Duodenal mucosa (tissue), 2 donors: Measurements from ENCODE around the gene KISS1R.
A peak's percentile ranks its signal among the peaks of the same experiment; 100 is the strongest.

Experiments
- H3K27ac ChIP-seq: one replicate; pipeline ENCODE4 v1.7.0; 2013; ENCODE audit warnings: low read depth, low read length
- H3K27me3 ChIP-seq, 2 donors: one replicate each; pipeline ENCODE4 v1.7.0; 2013; ENCODE audit warnings: low read length in 2 of 2, control low read depth in 1 of 2; ENCODE audit not compliant: insufficient read depth in 2 of 2, control insufficient read depth in 1 of 2
- H3K36me3 ChIP-seq, 2 donors: one replicate each; pipeline ENCODE4 v1.7.0; 2013; ENCODE audit warnings: low read length in 2 of 2, control low read depth in 1 of 2; ENCODE audit not compliant: insufficient read depth in 2 of 2, control insufficient read depth in 1 of 2
- H3K4me1 ChIP-seq, 2 donors: one replicate each; pipeline ENCODE4 v1.7.0; 2013; ENCODE audit warnings: low read length in 2 of 2, control low read depth in 1 of 2; ENCODE audit not compliant: insufficient read depth in 2 of 2, control insufficient read depth in 1 of 2
- H3K4me3 ChIP-seq, 2 donors: one replicate each; pipeline ENCODE4 v1.7.0; 2013; ENCODE audit warnings: low read length in 2 of 2, low read depth in 1 of 2
- H3K9ac ChIP-seq, 2 donors: one replicate each; pipeline ENCODE4 v1.7.0; 2013; ENCODE audit warnings: low read length in 2 of 2, low read depth in 1 of 2
- H3K9me3 ChIP-seq, 2 donors: one replicate each; pipeline ENCODE4 v1.7.0; 2013; ENCODE audit warnings: low read length in 2 of 2, control low read depth in 1 of 2; ENCODE audit not compliant: control insufficient read depth in 1 of 2

Gene KISS1R

GRCh38 chr19:917323-918151 lies at the start of gene KISS1R:
TSS of gene KISS1R (plus strand) at chr19:917333. CDS start at chr19:917503, 170 bp downstream.
- Histone ChIP-seq H3K4me1 (peaks cover 3 to 21% of the 10 kb centered on the region in 2 donors), H3K9ac (no peak within 1 kb of the TSS)

GRCh38 chr19:867855-868457 lies 49.2 kb upstream of the KISS1R start:
- Histone ChIP-seq H3K9me3 (no peaks in the 10 kb centered on the region), H3K27me3 (no peaks in the 10 kb centered on the region), H3K4me1 (peaks cover 0 to 10% of the 10 kb centered on the region in 2 donors), H3K4me3 (no peak overlapping the region), H3K9ac (no peak overlapping the region), H3K36me3 (peaks cover 19 to 30% of the 10 kb centered on the region in 2 donors), H3K27ac (no peak overlapping the region)

More at GRCh38 chr19:917323-918151, at the start of gene KISS1R:
- H3K27ac ChIP-seq: no peak within 1 kb of the TSS
- peaks cover 30% of the 10 kb centered on the region in 2 donors for H3K27me3 ChIP-seq
- H3K9me3 ChIP-seq: no peaks in the 10 kb centered on the region
- H3K36me3 ChIP-seq: no peaks in the 10 kb centered on the region
- H3K4me3 ChIP-seq: peak within 1 kb of the TSS in 1 of 2 donors; percentile 54

GRCh38 chr19:868458-869244 lies 48.5 kb upstream of the KISS1R start:
- Histone ChIP-seq H3K36me3 (peaks cover 19 to 30% of the 10 kb centered on the region in 2 donors), H3K9me3 (no peaks in the 10 kb centered on the region), H3K4me3 (no peak overlapping the region), H3K9ac (no peak overlapping the region), H3K27ac (peak overlapping the region; percentile 70), H3K4me1 (peaks cover 0 to 8% of the 10 kb centered on the region in 2 donors), H3K27me3 (no peaks in the 10 kb centered on the region)

GRCh38 chr19:869245-870177 lies 47.6 kb upstream of the KISS1R start:
- no peak overlapping the region for H3K4me3 ChIP-seq

GRCh38 chr19:870314-870713 lies 46.8 kb upstream of the KISS1R start:
- Histone ChIP-seq H3K36me3 (peaks cover 19 to 36% of the 10 kb centered on the region in 2 donors), H3K27ac (no peak overlapping the region)

More at GRCh38 chr19:869245-870177, 47.6 kb upstream of the KISS1R start:
- peak overlapping the region; percentile 70 for H3K27ac ChIP-seq
- peaks cover 0 to 4% of the 10 kb centered on the region in 2 donors for H3K4me1 ChIP-seq
- peaks cover 19 to 33% of the 10 kb centered on the region in 2 donors for H3K36me3 ChIP-seq
- H3K9me3 ChIP-seq: no peaks in the 10 kb centered on the region
- no peaks in the 10 kb centered on the region for H3K27me3 ChIP-seq
- no peak overlapping the region for H3K9ac ChIP-seq

GRCh38 chr19:870963-871401 lies 46.2 kb upstream of the KISS1R start:
- Histone ChIP-seq H3K9ac (no peak overlapping the region), H3K4me3 (no peak overlapping the region), H3K27me3 (no peaks in the 10 kb centered on the region), H3K27ac (no peak overlapping the region), H3K36me3 (peaks cover 19 to 42% of the 10 kb centered on the region in 2 donors), H3K4me1 (peaks cover 0 to 4% of the 10 kb centered on the region in 2 donors), H3K9me3 (no peaks in the 10 kb centered on the region)

More at GRCh38 chr19:870314-870713, 46.8 kb upstream of the KISS1R start:
- no peak overlapping the region for H3K9ac ChIP-seq
- no peak overlapping the region for H3K4me3 ChIP-seq
- H3K4me1 ChIP-seq: peaks cover 0 to 4% of the 10 kb centered on the region in 2 donors
- H3K9me3 ChIP-seq: no peaks in the 10 kb centered on the region
- no peaks in the 10 kb centered on the region for H3K27me3 ChIP-seq

GRCh38 chr19:871446-872265 lies 45.5 kb upstream of the KISS1R start:
- H3K36me3 ChIP-seq: peaks cover 19 to 45% of the 10 kb centered on the region in 2 donors
- no peaks in the 10 kb centered on the region for H3K9me3 ChIP-seq
- no peak overlapping the region for H3K9ac ChIP-seq
- H3K4me1 ChIP-seq: peaks cover 0 to 4% of the 10 kb centered on the region in 2 donors
- peak overlapping the region; percentile 14 for H3K27ac ChIP-seq
- no peaks in the 10 kb centered on the region for H3K27me3 ChIP-seq
- no peak overlapping the region for H3K4me3 ChIP-seq

GRCh38 chr19:872266-872951 lies 44.7 kb upstream of the KISS1R start:
- H3K4me3 ChIP-seq: no peak overlapping the region
- H3K36me3 ChIP-seq: peaks cover 19 to 50% of the 10 kb centered on the region in 2 donors
- H3K9me3 ChIP-seq: no peaks in the 10 kb centered on the region
- H3K27me3 ChIP-seq: no peaks in the 10 kb centered on the region
- peak overlapping the region; percentile 56 for H3K27ac ChIP-seq
- no peak overlapping the region for H3K9ac ChIP-seq
- H3K4me1 ChIP-seq: peaks cover 0 to 4% of the 10 kb centered on the region in 2 donors
